Measurements from ENCODE around the gene SCN9A. TPM values are rescaled to one million over a fixed set of nuclear protein-coding genes. Genes with fewer than 3 reads are reported as not detected.

SCN9A gene
- total RNA-seq, 1 experiment from 2014 or later, result 1.3 TPM

GRCh38 chr2:166331468-166331867 lies 44.3 kb downstream of the SCN9A start:
- no peaks in the 10 kb centered on the region for H3K27me3 Mint-ChIP-seq (ENCODE audit: low read depth)
- Histone ChIP-seq H3K9ac (ENCODE audit: extremely low read depth, insufficient read length, low read length) (no peak overlapping the region), H3K79me1 (ENCODE audit: insufficient read depth, low read depth, low read length, poor library complexity, severe bottlenecking) (no peaks in the 10 kb centered on the region), H4K20me1 (ENCODE audit: control insufficient read depth, insufficient read depth, insufficient read length) (no peaks in the 10 kb centered on the region), H4K8ac (replicated peaks; ENCODE audit: insufficient read length, low read depth, low read length) (no peak overlapping the region), H3K23ac (ENCODE audit: insufficient read length, low read depth, low read length) (no peak overlapping the region), H4K5ac (ENCODE audit: insufficient read length, low read depth, low read length) (no peak overlapping the region), H3K9me3 (ENCODE audit: control insufficient read depth, low read depth, low read length) (no peaks in the 10 kb centered on the region), H3K23me2 (ENCODE audit: insufficient read length, low read depth, low read length, poor library complexity, severe bottlenecking) (no peaks in the 10 kb centered on the region), H4K91ac (ENCODE audit: insufficient read length, low read depth, low read length) (no peak overlapping the region), H2BK20ac (ENCODE audit: low read depth, low read length, poor library complexity, severe bottlenecking) (no peak overlapping the region), H3K56ac (ENCODE audit: insufficient read length, low read depth, low read length) (no peak overlapping the region), H3K27me3 (ENCODE audit: insufficient read depth, low read length) (no peaks in the 10 kb centered on the region), H2BK12ac (ENCODE audit: insufficient read length, low read depth, low read length) (no peak overlapping the region), H2BK15ac (ENCODE audit: low read depth, low read length) (no peak overlapping the region), H3K4ac (ENCODE audit: low read depth, low read length) (no peak overlapping the region), H3K14ac (ENCODE audit: insufficient read depth, low read length) (no peak overlapping the region), H3K4me2 (ENCODE audit: insufficient read depth, insufficient read length, low read length) (no peak overlapping the region), H3K18ac (ENCODE audit: insufficient read length, low read depth, low read length) (no peak overlapping the region), H2BK120ac (ENCODE audit: low read depth, low read length, poor library complexity, severe bottlenecking) (no peak overlapping the region), H3K4me1 (ENCODE audit: insufficient read depth, low read length) (no peaks in the 10 kb centered on the region), H2AFZ (ENCODE audit: low read length) (no peak overlapping the region), H3K27ac (ENCODE audit: insufficient read length, low read depth, low read length) (no peak overlapping the region), H3T11ph (ENCODE audit: low read length) (no peak overlapping the region), H2AK5ac (ENCODE audit: insufficient read length, low read length) (no peak overlapping the region), H2BK5ac (ENCODE audit: insufficient read length, low read length) (no peak overlapping the region), H3K79me2 (ENCODE audit: insufficient read depth, low read length) (no peaks in the 10 kb centered on the region)
- H3K4me3 Mint-ChIP-seq, result no peak overlapping the region
- no peak for TF ChIP-seq CTCF (conservative IDR thresholded peaks at IDR 0.05)
- H3K36me3 Mint-ChIP-seq (ENCODE audit: insufficient read depth in 1 of 3, low read depth in 3 of 3), result no peaks in the 10 kb centered on the region
- peaks cover under 1 to 2% of the 10 kb centered on the region in 2 experiments; a peak in 1 of 4 replicates for H3K4me1 Mint-ChIP-seq
- H3K27ac Mint-ChIP-seq, result no peak overlapping the region
- no CpG with 5 or more reads among the region's 1 CpG for WGBS (ENCODE audit: extremely low coverage, insufficient read length, low lambda C conversion rate)
- DNase-seq, result no peak
- no peaks in the 10 kb centered on the region for H3K9me3 Mint-ChIP-seq

Data from H9 (cell line).